K562 (cell line): Measurements from ENCODE around the gene UBASH3A.

Source experiments
- EZH2 ChIP-seq: IDR thresholded peaks from 2 replicates; pipeline ENCODE4 v1.6.1; 2012; ENCODE audit warnings: low read depth, mild to moderate bottlenecking, inconsistent platforms, low read length, borderline replicate concordance
- GATA2 ChIP-seq: sonication (generic); formaldehyde crosslinking; IDR thresholded peaks from 2 replicates; pipeline ENCODE4 v1.4.0; 2020; ENCODE audit warnings: mild to moderate bottlenecking, missing genetic modification reagents
- HBP1 ChIP-seq: fragments of 450-650 bp; formaldehyde crosslinking; IDR thresholded peaks from 2 replicates; pipeline ENCODE4 v1.4.0; 2022; ENCODE audit warnings: missing genetic modification characterization
- JUNB ChIP-seq: fragments of 450-650 bp; formaldehyde crosslinking; conservative IDR thresholded peaks from 2 replicates; pipeline ENCODE4 v1.4.0; 2020; ENCODE audit warnings: mild to moderate bottlenecking
- MGA ChIP-seq: fragments of 450-650 bp; IDR thresholded peaks from 2 replicates; pipeline ENCODE4 v1.6.1; 2016; ENCODE audit warnings: mild to moderate bottlenecking, moderate library complexity
- RAD21 ChIP-seq, 2 experiments: fragments of 250-450 bp in 1 of 2; fragments of 450-650 bp in 1 of 2; sonication (Bioruptor Pico) in 1 of 2; formaldehyde crosslinking in 1 of 2; IDR thresholded peaks in 1 of 2; conservative IDR thresholded peaks in 1 of 2; 2 replicates each; pipeline versions ENCODE4 v1.4.0 to v1.8.0; 2020 to 2022; ENCODE audit warnings: mild to moderate bottlenecking in 2 of 2, moderate library complexity in 1 of 2
- SMAD1 ChIP-seq: fragments of 150-350 bp; IDR thresholded peaks from 2 replicates; pipeline ENCODE4 v1.6.1; 2014; ENCODE audit warnings: low read length, low read depth; ENCODE audit not compliant: partially characterized antibody
- SMAD4 ChIP-seq: fragments of 250-450 bp; sonication (Bioruptor Pico); conservative IDR thresholded peaks from 2 replicates; pipeline ENCODE4 v1.8.0; 2021; ENCODE audit warnings: inconsistent platforms, mild to moderate bottlenecking, moderate library complexity
- SPI1 ChIP-seq: IDR thresholded peaks from 2 replicates; pipeline ENCODE4 v1.6.1; 2011; ENCODE audit warnings: low read depth, low read length, control low read depth, borderline replicate concordance
- TCF3 ChIP-seq: sonication (generic); formaldehyde crosslinking; IDR thresholded peaks from 2 replicates; pipeline ENCODE4 v1.4.0; 2020; ENCODE audit warnings: mild to moderate bottlenecking, missing genetic modification reagents
- ZBTB40 ChIP-seq, 2 experiments: fragments of 450-650 bp in 1 of 2; sonication (generic) in 1 of 2; formaldehyde crosslinking in 1 of 2; IDR thresholded peaks; 2 replicates each; pipeline versions ENCODE4 v1.7.1 to v1.9.0; 2016 to 2022; ENCODE audit warnings: inconsistent platforms in 1 of 2, mild to moderate bottlenecking in 1 of 2, missing genetic modification reagents in 1 of 2
- ZC3H4 ChIP-seq: sonication (generic); formaldehyde crosslinking; IDR thresholded peaks from 2 replicates; pipeline ENCODE4 v1.9.0; 2021; ENCODE audit warnings: missing genetic modification reagents, borderline replicate concordance
- ZNF695 ChIP-seq: fragments of 450-650 bp; formaldehyde crosslinking; IDR thresholded peaks from 2 replicates; pipeline ENCODE4 v1.4.0; 2020; ENCODE audit warnings: mild to moderate bottlenecking, moderate library complexity
- ZZZ3 ChIP-seq: fragments of 450-650 bp; IDR thresholded peaks from 2 replicates; pipeline ENCODE4 v1.6.1; 2016; ENCODE audit warnings: antibody characterized with exemption, mild to moderate bottlenecking, moderate library complexity

GRCh38 chr21:42456457-42456856 lies 52.8 kb downstream of the UBASH3A start:
- TF ChIP-seq RAD21 (CRISPR knock-in tag; conservative IDR thresholded peaks at IDR 0.05 in 1 of 2, IDR thresholded peaks at IDR 0.05 in 1 of 2) = no peak
- TF ChIP-seq TCF3 (CRISPR knock-in tag) = no peak
- no peak for TF ChIP-seq ZC3H4
- no peak for TF ChIP-seq EZH2
- TF ChIP-seq ZZZ3 = no peak
- TF ChIP-seq ZBTB40 (IDR thresholded peaks at IDR 0.05) = no peak
- no peak for TF ChIP-seq ZBTB40 (CRISPR knock-in tag; IDR thresholded peaks at IDR 0.05)
- no peak for TF ChIP-seq GATA2
- no peak for TF ChIP-seq SMAD4 (CRISPR knock-in tag)
- no peak for TF ChIP-seq SMAD1
- TF ChIP-seq ZNF695 = no peak
- no peak for TF ChIP-seq HBP1 (CRISPR knock-in tag)
- no peak for TF ChIP-seq JUNB (CRISPR knock-in tag)
- no peak for TF ChIP-seq MGA
- no peak for TF ChIP-seq SPI1
